Stomach smooth muscle (tissue), 2 donors: ENCODE data around the gene RIOX2.
"Not testable (repeated sequence)": the region's sequence is repeated elsewhere in the genome, so short reads cannot be mapped to it uniquely, and the experiment has no call there.

Experiments
- H3K27ac ChIP-seq: one replicate; pipeline ENCODE4 v1.7.0; 2013; ENCODE audit warnings: mild to moderate bottlenecking, low read length, inconsistent platforms
- H3K27me3 ChIP-seq, 2 donors: one replicate each; pipeline ENCODE4 v1.7.0; 2013; ENCODE audit warnings: low read length in 2 of 2; ENCODE audit not compliant: insufficient read depth in 2 of 2, control insufficient read depth in 1 of 2
- H3K36me3 ChIP-seq, 2 donors: one replicate each; pipeline ENCODE4 v1.7.0; 2013; ENCODE audit warnings: low read length in 2 of 2; ENCODE audit not compliant: control insufficient read depth in 2 of 2, insufficient read depth in 2 of 2
- H3K4me1 ChIP-seq: one replicate; pipeline ENCODE4 v1.7.0; 2013; ENCODE audit warnings: low read length; ENCODE audit not compliant: control insufficient read depth, insufficient read depth
- H3K4me3 ChIP-seq, 2 donors: one replicate each; pipeline ENCODE4 v1.7.0; 2013; ENCODE audit warnings: low read length in 2 of 2
- H3K9ac ChIP-seq, 2 donors: one replicate each; pipeline ENCODE4 v1.7.0; 2013; ENCODE audit warnings: low read length in 2 of 2, mild to moderate bottlenecking in 1 of 2
- H3K9me3 ChIP-seq, 2 donors: one replicate each; pipeline ENCODE4 v1.7.0; 2013; ENCODE audit warnings: low read length in 2 of 2; ENCODE audit not compliant: control insufficient read depth in 2 of 2
- donor health status: healthy.
- donor health status: Pancreatic carcinoma.

Gene RIOX2

DNA sequence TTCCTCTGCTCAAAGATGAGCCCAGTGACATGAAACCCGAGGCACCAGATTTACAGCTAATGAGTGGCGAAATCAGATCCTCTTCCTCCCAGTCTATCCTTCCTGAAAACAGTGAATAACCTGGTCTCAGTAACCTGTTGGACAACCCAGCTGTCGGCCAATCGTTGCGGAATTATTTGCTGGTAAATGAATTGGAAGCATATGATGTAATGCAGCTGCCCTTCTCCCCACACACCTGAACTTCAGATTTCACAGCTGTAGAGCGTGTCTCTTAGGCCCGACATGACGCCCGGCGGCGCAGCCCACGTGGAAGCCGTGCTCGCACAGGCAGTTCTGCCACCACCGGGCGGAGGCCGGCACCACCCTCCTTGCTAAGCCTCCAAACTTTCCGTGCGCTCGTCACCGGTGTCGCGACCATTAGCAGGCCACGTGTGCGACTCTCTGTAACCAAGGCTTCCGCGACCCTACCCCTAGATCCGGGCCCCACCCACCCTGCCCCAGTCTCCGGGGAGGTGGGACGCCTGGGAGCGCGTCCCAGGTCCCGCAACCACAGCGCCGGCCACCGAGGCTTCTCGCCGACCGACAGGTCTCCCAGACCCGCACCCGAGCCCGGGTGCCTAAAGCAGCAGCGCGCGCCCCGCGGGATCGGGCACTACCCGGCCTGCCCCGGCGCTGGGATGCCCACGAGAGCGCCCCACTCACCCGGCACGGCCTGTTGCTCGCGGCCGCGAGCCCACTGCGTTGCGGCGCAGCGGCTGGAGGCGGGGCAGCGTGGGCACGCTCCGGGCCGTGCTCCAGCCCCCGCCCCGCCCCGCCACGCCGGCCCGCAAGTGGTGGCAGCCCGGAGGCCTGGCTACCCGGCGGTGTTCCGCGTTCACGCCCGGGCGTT is at the start of gene RIOX2:
RIOX2 (minus strand) TSS at position 753 of the 889 bp plus-strand sequence. CDS start 4,838 bp downstream, outside the sequence.
- Histone ChIP-seq H3K27ac (peak within 1 kb of the TSS; percentile 56), H3K9ac (peak within 1 kb of the TSS; percentile 62 to 77)

DNA sequence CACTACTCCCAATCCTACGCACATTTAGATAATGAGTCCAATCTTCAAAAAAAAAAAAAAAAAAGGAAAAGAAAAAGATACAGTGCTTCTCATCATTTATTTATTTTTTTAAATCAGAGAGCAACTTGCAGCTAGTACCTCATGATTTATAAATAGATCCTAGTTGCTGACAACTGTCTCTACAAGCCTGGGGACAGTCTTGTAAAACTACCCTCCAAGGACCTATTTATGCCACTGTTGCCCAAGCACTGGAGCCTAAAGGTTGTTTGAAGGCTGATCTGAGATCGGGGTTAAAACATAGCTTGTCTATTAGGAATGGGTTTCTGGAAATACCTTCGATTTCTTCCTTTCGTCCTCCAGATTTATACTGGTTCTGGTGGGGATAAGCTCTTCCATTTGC is 48.2 kb upstream of the RIOX2 start:
- no peaks in the 10 kb centered on the region for H3K27me3 ChIP-seq
- H3K27ac ChIP-seq = no peak overlapping the region
- no peak overlapping the region for H3K9ac ChIP-seq
- no peak overlapping the region for H3K4me3 ChIP-seq
- H3K9me3 ChIP-seq = no peaks in the 10 kb centered on the region
- H3K36me3 ChIP-seq = no peaks in the 10 kb centered on the region
- H3K4me1 ChIP-seq = no peaks in the 10 kb centered on the region

More for the DNA sequence above, at the start of gene RIOX2:
- Histone ChIP-seq H3K36me3 (no peaks in the 10 kb centered on the region), H3K4me1 (peaks cover 9% of the 10 kb centered on the region), H3K9me3 (no peaks in the 10 kb centered on the region), H3K27me3 (no peaks in the 10 kb centered on the region), H3K4me3 (peak within 1 kb of the TSS; percentile 59 to 76)

DNA sequence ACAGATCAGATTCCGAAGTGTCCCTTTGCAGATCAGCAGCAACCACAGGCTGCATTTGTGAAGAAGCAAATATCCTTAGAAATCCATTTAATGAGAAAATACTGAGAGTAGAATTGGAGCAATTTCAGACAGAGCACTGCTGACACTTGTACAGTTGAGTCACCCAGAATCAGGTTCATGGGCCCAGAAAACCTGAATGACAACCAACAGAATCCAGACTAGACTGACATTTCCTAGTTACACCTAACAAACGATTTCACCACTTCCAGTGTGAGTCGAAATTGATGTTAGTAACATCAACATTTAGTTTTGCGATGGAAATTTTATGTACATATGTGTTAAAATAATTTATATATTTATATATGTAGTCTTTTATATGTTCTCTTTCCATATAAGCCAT is 46.1 kb upstream of the RIOX2 start:
- no peaks in the 10 kb centered on the region for H3K27me3 ChIP-seq
- no peak overlapping the region for H3K9ac ChIP-seq
- H3K36me3 ChIP-seq = no peaks in the 10 kb centered on the region
- no peak overlapping the region for H3K27ac ChIP-seq
- no peak overlapping the region for H3K4me3 ChIP-seq
- peaks cover 6% of the 10 kb centered on the region for H3K4me1 ChIP-seq
- H3K9me3 ChIP-seq = no peaks in the 10 kb centered on the region

DNA sequence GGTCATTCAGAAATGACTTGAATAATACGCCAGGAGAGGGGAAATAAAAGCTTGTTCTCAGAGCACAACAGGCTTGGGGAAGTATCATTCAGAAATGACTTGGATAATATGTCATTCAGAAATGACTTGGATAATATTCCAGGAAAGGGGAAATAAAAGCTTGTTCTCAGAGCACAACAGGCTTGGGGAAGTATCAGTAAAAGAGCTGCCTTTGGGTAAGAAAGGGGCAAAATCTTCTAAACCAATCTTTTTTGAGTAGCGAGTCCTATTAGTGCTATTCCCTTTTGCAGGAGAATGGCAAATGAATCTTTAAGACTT is 42.0 kb upstream of the RIOX2 start:
- no peak overlapping the region for H3K27ac ChIP-seq
- H3K27me3 ChIP-seq = no peaks in the 10 kb centered on the region

DNA sequence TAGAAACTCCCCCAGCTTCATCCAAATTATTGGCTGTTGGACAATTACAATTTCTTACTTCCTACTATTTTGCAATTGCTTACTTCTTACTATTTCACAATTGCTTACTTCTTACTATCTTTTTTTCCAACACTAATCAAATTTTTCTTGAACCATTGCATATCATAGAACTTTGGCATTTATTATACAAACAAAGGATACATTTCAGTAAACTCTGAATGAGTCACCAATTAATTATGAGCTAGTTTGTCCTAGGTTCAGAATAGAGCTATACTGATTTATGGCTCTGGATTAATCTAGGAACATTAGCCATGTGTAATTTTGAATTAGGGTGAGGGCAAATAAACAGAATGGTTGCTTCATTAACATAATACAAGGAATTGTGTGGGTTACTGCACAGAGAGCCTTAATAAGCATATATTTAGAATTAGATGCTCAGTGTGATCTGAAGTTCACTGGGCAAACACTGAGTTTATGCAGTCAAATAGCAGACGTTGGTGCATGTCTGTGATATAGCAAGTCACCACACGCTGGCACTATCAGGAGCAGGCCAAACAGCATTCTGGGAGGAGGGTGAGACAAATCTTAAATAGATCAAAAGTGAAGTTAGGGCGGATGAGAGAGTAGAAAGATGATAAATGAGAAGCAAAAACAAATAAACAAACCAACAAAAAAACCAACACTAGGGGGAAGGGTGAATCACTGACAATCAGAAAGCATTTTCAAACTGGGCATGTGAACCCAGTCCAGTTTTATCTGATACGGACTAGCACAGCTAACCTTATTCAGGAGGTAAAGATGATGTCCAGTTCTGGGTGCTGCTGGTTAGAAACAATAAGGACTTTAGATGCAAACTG is 41.4 kb upstream of the RIOX2 start:
- Histone ChIP-seq H3K27me3 (no peaks in the 10 kb centered on the region), H3K9ac (no peak overlapping the region), H3K36me3 (no peaks in the 10 kb centered on the region), H3K9me3 (no peaks in the 10 kb centered on the region), H3K27ac (no peak overlapping the region), H3K4me1 (peaks cover 6% of the 10 kb centered on the region), H3K4me3 (no peak overlapping the region)

More for the DNA sequence above, 42.0 kb upstream of the RIOX2 start:
- H3K9me3 ChIP-seq = no peaks in the 10 kb centered on the region
- no peak overlapping the region for H3K9ac ChIP-seq
- peaks cover 6% of the 10 kb centered on the region for H3K4me1 ChIP-seq
- no peak overlapping the region for H3K4me3 ChIP-seq
- H3K36me3 ChIP-seq = no peaks in the 10 kb centered on the region

DNA sequence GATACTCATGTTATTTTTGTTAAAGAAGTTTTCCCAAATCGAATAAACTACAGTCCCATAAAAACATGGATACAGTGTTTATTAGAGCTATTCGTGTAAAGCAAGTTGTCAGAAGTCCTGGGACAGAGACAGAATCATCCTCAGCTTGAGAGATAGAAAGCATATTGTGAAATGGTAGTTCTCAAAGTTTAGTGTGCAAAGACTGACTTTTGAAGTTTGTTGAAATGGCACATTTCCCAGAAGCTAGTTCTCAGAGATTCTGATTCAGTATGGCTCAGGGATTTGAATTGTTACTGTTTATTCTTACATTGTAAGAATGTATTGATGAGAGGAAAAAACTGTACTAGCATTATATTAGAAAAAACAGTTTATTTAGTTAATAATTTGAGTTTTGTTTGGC is 40.7 kb upstream of the RIOX2 start:
- H3K9me3 ChIP-seq = no peaks in the 10 kb centered on the region
- H3K4me1 ChIP-seq = peaks cover 6% of the 10 kb centered on the region
- no peak overlapping the region for H3K9ac ChIP-seq
- no peaks in the 10 kb centered on the region for H3K27me3 ChIP-seq
- no peaks in the 10 kb centered on the region for H3K36me3 ChIP-seq
- H3K4me3 ChIP-seq = no peak overlapping the region
- no peak overlapping the region for H3K27ac ChIP-seq

DNA sequence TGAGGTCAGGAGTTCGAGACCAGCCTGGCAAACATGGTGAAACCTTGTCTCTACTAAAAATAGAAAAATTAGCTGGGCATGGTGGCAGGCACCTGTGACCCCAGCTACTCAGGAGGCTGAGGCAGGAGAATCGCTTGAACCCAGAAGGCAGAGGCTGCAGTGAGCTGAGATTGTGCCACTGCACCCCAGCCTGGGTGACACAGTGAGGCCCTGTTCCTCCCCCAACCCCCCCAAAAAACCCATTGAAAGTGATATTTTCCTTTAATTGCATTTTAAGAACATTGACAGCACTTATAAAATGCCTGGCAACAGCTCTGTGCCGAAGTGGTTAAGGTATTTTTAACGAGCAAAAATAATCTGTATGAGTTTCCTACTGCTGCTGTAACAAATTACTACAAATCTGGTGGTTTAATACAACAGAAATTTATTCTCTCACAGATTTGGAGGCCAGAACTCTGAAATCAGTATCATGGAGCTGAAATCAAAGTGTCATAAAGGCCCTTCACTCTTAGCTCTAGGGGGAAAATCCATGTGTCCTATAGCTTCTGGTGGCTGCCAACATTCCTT is 38.7 kb upstream of the RIOX2 start:
- not testable (repeated sequence) for H3K36me3 ChIP-seq, H3K4me1 ChIP-seq, H3K9ac ChIP-seq, H3K4me3 ChIP-seq, H3K27ac ChIP-seq, H3K9me3 ChIP-seq, H3K27me3 ChIP-seq

DNA sequence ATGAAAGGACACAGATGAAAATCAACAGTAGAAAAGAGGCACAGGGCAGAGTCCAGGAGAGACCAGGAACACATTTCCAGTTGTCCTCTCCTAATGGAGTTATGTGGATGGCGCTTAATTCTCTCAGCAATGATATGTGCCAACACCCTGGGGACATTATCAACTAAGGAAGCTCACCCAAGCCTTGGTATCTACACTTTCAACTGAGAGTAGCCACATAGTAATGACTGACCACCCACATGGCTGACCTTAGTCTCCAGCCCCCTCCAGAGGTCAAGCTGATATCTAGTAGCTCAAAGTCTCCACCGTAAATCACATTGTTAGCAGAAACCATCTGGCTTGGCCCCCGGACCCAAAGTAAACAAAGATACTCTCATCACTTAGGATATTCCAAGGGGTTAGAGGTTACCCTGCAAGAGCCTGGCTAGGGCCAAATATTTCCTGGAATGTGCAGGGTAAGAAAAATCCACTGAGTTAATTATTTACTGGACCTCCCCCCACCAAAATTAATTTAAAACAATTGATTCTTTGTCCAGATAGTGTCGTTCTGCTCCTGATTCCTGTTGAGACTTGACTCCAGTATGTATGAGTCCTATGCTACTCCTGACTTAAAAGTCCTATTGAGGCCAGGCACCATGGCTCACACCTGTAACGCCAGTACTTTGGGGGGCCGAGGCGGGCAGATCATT is 38.1 kb upstream of the RIOX2 start:
- no peak overlapping the region for H3K9ac ChIP-seq
- H3K4me1 ChIP-seq = peaks cover 6% of the 10 kb centered on the region
- no peaks in the 10 kb centered on the region for H3K9me3 ChIP-seq
- H3K27me3 ChIP-seq = no peaks in the 10 kb centered on the region
- no peak overlapping the region for H3K27ac ChIP-seq
- H3K4me3 ChIP-seq = no peak overlapping the region
- H3K36me3 ChIP-seq = no peaks in the 10 kb centered on the region

DNA sequence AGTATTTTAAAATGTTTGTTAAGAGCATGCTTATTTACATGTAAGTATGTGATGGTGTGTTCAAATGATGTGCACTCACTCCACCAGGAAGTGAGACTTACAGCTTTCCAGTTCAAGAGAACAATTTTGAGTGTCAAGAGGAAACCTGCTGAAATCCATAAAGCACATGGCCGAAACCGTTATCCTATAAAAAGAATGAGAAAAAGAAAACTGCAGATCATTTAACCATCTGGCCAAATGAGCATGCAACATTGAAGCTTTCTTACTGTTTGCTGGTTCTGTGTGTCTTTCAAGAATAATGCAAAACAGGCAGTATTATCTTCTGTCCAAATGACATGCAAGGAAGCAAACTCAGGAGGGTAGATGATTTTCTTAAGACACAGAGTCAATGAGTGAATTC is 36.6 kb upstream of the RIOX2 start:
- no peak overlapping the region for H3K27ac ChIP-seq
- no peaks in the 10 kb centered on the region for H3K27me3 ChIP-seq

DNA sequence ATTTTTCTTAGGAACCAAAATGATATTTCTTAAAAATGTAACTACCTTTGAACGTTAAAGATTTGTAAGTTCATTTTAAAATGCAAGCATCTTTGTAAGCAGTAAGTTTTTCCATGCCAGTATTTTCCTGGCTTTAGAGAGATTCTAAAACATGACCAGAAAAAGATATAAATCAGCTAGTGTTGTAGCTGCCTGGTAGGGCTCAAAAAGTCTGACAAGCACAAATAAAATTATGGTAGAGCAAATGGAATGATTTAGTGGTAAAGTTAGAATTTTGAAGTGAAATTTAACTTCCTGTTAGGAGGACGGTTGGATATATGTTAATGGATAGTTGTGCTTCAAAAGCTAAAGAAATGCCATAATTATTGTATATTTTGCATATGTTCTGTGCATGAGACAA is 33.2 kb upstream of the RIOX2 start:
- Histone ChIP-seq H3K9me3 (no peaks in the 10 kb centered on the region), H3K27ac (no peak overlapping the region), H3K9ac (no peak overlapping the region), H3K4me1 (no peaks in the 10 kb centered on the region), H3K36me3 (no peaks in the 10 kb centered on the region), H3K27me3 (no peaks in the 10 kb centered on the region), H3K4me3 (no peak overlapping the region)

More for the DNA sequence above, 36.6 kb upstream of the RIOX2 start:
- peaks cover 5% of the 10 kb centered on the region for H3K4me1 ChIP-seq
- H3K4me3 ChIP-seq = no peak overlapping the region
- H3K36me3 ChIP-seq = no peaks in the 10 kb centered on the region
- H3K9me3 ChIP-seq = no peaks in the 10 kb centered on the region
- no peak overlapping the region for H3K9ac ChIP-seq
